ENCODE results near the gene SORCS1.

DNA sequence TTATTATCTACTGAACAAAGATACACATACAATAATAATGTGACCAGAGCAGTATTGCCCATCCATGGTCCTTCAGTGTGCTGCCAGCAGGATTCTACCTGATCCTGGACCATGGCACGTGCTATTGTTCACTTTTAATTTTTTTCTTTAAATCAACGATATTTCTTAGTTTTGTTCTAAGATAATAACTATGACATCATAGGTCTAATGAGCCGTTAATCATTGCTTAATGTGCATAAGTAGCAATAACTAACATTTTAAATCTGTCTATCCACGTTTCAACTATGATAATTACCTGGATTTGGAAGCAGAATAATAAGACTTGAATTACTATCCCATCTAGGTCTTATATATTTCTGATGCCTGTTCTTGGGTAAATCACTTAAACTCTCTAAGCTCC is 253.8 kb downstream of the SORCS1 start:
- TF ChIP-seq, protein P1, sequence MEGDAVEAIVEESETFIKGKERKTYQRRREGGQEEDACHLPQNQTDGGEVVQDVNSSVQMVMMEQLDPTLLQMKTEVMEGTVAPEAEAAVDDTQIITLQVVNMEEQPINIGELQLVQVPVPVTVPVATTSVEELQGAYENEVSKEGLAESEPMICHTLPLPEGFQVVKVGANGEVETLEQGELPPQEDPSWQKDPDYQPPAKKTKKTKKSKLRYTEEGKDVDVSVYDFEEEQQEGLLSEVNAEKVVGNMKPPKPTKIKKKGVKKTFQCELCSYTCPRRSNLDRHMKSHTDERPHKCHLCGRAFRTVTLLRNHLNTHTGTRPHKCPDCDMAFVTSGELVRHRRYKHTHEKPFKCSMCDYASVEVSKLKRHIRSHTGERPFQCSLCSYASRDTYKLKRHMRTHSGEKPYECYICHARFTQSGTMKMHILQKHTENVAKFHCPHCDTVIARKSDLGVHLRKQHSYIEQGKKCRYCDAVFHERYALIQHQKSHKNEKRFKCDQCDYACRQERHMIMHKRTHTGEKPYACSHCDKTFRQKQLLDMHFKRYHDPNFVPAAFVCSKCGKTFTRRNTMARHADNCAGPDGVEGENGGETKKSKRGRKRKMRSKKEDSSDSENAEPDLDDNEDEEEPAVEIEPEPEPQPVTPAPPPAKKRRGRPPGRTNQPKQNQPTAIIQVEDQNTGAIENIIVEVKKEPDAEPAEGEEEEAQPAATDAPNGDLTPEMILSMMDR (conservative IDR thresholded peaks at IDR 0.05): no peak
- TF ChIP-seq EZH2 (IDR thresholded peaks at IDR 0.05; ENCODE audit: low read depth): no peak

Data from PC-9 (cell line).